SU-DHL-6 (cell line): ENCODE measurements around the gene NAAA.

Experiments
- H2AFZ ChIP-seq: fragments of 200-600 bp; sonication (generic); 2 replicates; pipeline ENCODE4 v1.6.1; 2014; ENCODE audit warnings: low read depth, mild to moderate bottlenecking, moderate library complexity, mixed read lengths, antibody characterized with exemption, low read length; ENCODE audit not compliant: severe bottlenecking
- H3F3A ChIP-seq: fragments of 200-600 bp; shearing (Covaris generic); 2 replicates; pipeline ENCODE4 v1.6.0; 2016; ENCODE audit warnings: antibody characterized with exemption, mild to moderate bottlenecking; ENCODE audit not compliant: insufficient read depth
- H3K27ac ChIP-seq: fragments of 200-600 bp; sonication (generic); 2 replicates; pipeline ENCODE4 v1.5.1; 2016; ENCODE audit warnings: low read depth, mild to moderate bottlenecking, low read length, moderate library complexity, mixed read lengths
- H3K27me3 ChIP-seq: fragments of 200-600 bp; sonication (generic), shearing (Covaris generic); 2 replicates; pipeline ENCODE4 v1.6.0; 2014; ENCODE audit warnings: mild to moderate bottlenecking, low read length
- H3K36me3 ChIP-seq: fragments of 200-600 bp; sonication (generic); 2 replicates; pipeline ENCODE4 v1.6.1; 2014; ENCODE audit warnings: mild to moderate bottlenecking, low read length, mixed read lengths
- H3K4me2 ChIP-seq: fragments of 300-600, 200-600 bp; shearing (Covaris generic), sonication (generic); 2 replicates; pipeline ENCODE4 v1.6.0; 2014; ENCODE audit warnings: low read length, low read depth, mild to moderate bottlenecking; ENCODE audit not compliant: poor library complexity, severe bottlenecking
- H3K4me3 ChIP-seq: fragments of 200-600 bp; sonication (generic); 2 replicates; pipeline ENCODE4 v1.5.1; 2014; ENCODE audit warnings: antibody characterized with exemption, low read length, mild to moderate bottlenecking, mixed read lengths; ENCODE audit not compliant: insufficient read depth, poor library complexity, severe bottlenecking
- H3K79me2 ChIP-seq: fragments of 200-600 bp; sonication (generic); 2 replicates; pipeline ENCODE4 v1.6.1; 2014; ENCODE audit warnings: mild to moderate bottlenecking, low read length, moderate library complexity; ENCODE audit not compliant: insufficient read depth
- H3K9ac ChIP-seq: fragments of 200-600 bp; sonication (generic); 2 replicates; pipeline ENCODE4 v1.7.0; 2014; ENCODE audit warnings: mild to moderate bottlenecking, low read length
- H3K9me2 ChIP-seq: fragments of 200-600 bp; sonication (generic); replicated peaks from 2 replicates; pipeline ENCODE4 v1.6.1; 2014; ENCODE audit warnings: low read length; ENCODE audit not compliant: insufficient read depth
- H3K9me3 ChIP-seq: fragments of 200-600 bp; sonication (generic); 2 replicates; pipeline ENCODE4 v1.6.1; 2014; ENCODE audit warnings: low read length, mixed read lengths; ENCODE audit not compliant: insufficient read depth
- H4K20me1 ChIP-seq: fragments of 200-600 bp; sonication (generic); 2 replicates; pipeline ENCODE4 v1.6.1; 2014; ENCODE audit warnings: low read depth, mild to moderate bottlenecking, antibody characterized with exemption, low read length, moderate library complexity, mixed read lengths
- CTCF ChIP-seq: fragments of 200-600 bp; sonication (generic); IDR thresholded peaks from one replicate; pipeline ENCODE4 v1.5.1; 2017; ENCODE audit warnings: antibody characterized with exemption, mild to moderate bottlenecking, low read length, moderate library complexity; ENCODE audit not compliant: insufficient read depth, poor library complexity, severe bottlenecking
- EZH2phosphoT487 ChIP-seq: fragments of 200-600 bp; sonication (generic), shearing (Covaris generic); conservative IDR thresholded peaks from 2 replicates; pipeline ENCODE4 v1.6.1; 2018; ENCODE audit warnings: mild to moderate bottlenecking, antibody characterized with exemption, low read length, moderate library complexity, mixed read lengths

Gene NAAA

GRCh38 chr4:75898536-75898935 is 42.3 kb downstream of the NAAA start:
- no peak overlapping the region for H3K27ac ChIP-seq
- no peaks in the 10 kb centered on the region for H3K9me2 ChIP-seq
- no peak overlapping the region for H3K4me2 ChIP-seq
- H2AFZ ChIP-seq, result no peak overlapping the region
- no peaks in the 10 kb centered on the region for H3K9me3 ChIP-seq
- H3K4me3 ChIP-seq, result no peak overlapping the region
- no peaks in the 10 kb centered on the region for H3F3A ChIP-seq
- H3K36me3 ChIP-seq, result no peaks in the 10 kb centered on the region
- H3K79me2 ChIP-seq, result no peaks in the 10 kb centered on the region
- H3K27me3 ChIP-seq, result no peaks in the 10 kb centered on the region
- H3K9ac ChIP-seq, result no peak overlapping the region
- TF ChIP-seq CTCF (no peak), EZH2phosphoT487 (no peak)
- no peaks in the 10 kb centered on the region for H4K20me1 ChIP-seq

GRCh38 chr4:75895744-75896314 is 45.0 kb downstream of the NAAA start:
- no peak overlapping the region for H3K4me3 ChIP-seq
- H2AFZ ChIP-seq, result no peak overlapping the region
- no peaks in the 10 kb centered on the region for H3K36me3 ChIP-seq
- H3K27me3 ChIP-seq, result no peaks in the 10 kb centered on the region
- H3K27ac ChIP-seq, result no peak overlapping the region
- no peaks in the 10 kb centered on the region for H3K79me2 ChIP-seq
- no peak overlapping the region for H3K4me2 ChIP-seq
- no peaks in the 10 kb centered on the region for H3K9me2 ChIP-seq
- H3F3A ChIP-seq, result no peaks in the 10 kb centered on the region
- H3K9me3 ChIP-seq, result no peaks in the 10 kb centered on the region
- no peaks in the 10 kb centered on the region for H4K20me1 ChIP-seq
- no peak overlapping the region for H3K9ac ChIP-seq
- no peak for TF ChIP-seq EZH2phosphoT487
- TF ChIP-seq CTCF, result no peak

- H3K27ac ChIP-seq, result no peak overlapping the region
- no peaks in the 10 kb centered on the region for H3K9me3 ChIP-seq
- no peaks in the 10 kb centered on the region for H3K27me3 ChIP-seq
- TF ChIP-seq CTCF (no peak), EZH2phosphoT487 (no peak)
- no peaks in the 10 kb centered on the region for H3K79me2 ChIP-seq
- H3K4me3 ChIP-seq, result no peak overlapping the region
- no peaks in the 10 kb centered on the region for H3K9me2 ChIP-seq
- no peak overlapping the region for H3K9ac ChIP-seq
- no peaks in the 10 kb centered on the region for H3F3A ChIP-seq
- H4K20me1 ChIP-seq, result no peaks in the 10 kb centered on the region
- no peaks in the 10 kb centered on the region for H3K36me3 ChIP-seq
- H2AFZ ChIP-seq, result no peak overlapping the region
- no peak overlapping the region for H3K4me2 ChIP-seq
Observed at GRCh38 chr4:75892508-75892907, 48.3 kb downstream of the NAAA start.

- TF ChIP-seq EZH2phosphoT487, result no peak
- TF ChIP-seq CTCF, result no peak
- no peak overlapping the region for H3K4me3 ChIP-seq
- H3K27ac ChIP-seq, result no peak overlapping the region
- no peak overlapping the region for H3K9ac ChIP-seq
- no peaks in the 10 kb centered on the region for H3F3A ChIP-seq
- H4K20me1 ChIP-seq, result no peaks in the 10 kb centered on the region
- H3K9me2 ChIP-seq, result no peaks in the 10 kb centered on the region
- H3K9me3 ChIP-seq, result no peaks in the 10 kb centered on the region
- H3K79me2 ChIP-seq, result no peaks in the 10 kb centered on the region
- H3K27me3 ChIP-seq, result no peaks in the 10 kb centered on the region
- H3K36me3 ChIP-seq, result no peaks in the 10 kb centered on the region
- no peak overlapping the region for H2AFZ ChIP-seq
- no peak overlapping the region for H3K4me2 ChIP-seq
Observed at GRCh38 chr4:75891611-75892010, 49.2 kb downstream of the NAAA start.
